HCT116 (cell line): Measurements from ENCODE around the gene PPP1R37. TPM values are rescaled to one million over a fixed set of nuclear protein-coding genes. Genes with fewer than 3 reads are reported as not detected.

Experiments used
- ATAC-seq: fragments of 200-7000 bp; cut with Tn5 transposase; 2 replicates; pipeline ENCODE4 v1.9.1; 2020; ENCODE audit warnings: mild to moderate bottlenecking, moderate library complexity
- BruUV-seq: library from RNA; stranded (reverse); fragments of 400-500 nt; replicated peaks from 2 replicates; lab custom pipeline; 2021; lab: Mats Ljungman, UMichigan
- CTCF ChIA-PET: fragments of 300-600 bp; sonication (Branson Sonifier 250); formaldehyde crosslinking; loops from one replicate; lab custom pipeline; 2021; ENCODE audit warnings: antibody characterized with exemption; lab: Charles Lee
- POLR2A ChIA-PET: fragments of 300-600, 350-600 bp; sonication (Branson Sonifier 250); formaldehyde crosslinking; loops from one replicate; lab custom pipeline; 2021; ENCODE audit warnings: antibody characterized with exemption; lab: Charles Lee
- RAD21 ChIA-PET, 2 experiments: fragments of 300-600 bp; sonication (Branson Sonifier 250); formaldehyde crosslinking; loops; one replicate each; lab custom pipeline; 2023; ENCODE audit warnings: low total read pairs in 2 of 2; ENCODE audit not compliant: uncharacterized antibody in 2 of 2, unreplicated experiment in 2 of 2, low non-redundant PET in 1 of 2; lab: Charles Lee
- DNase-seq: peaks from one replicate; pipeline ENCODE4 v3.0.0-alpha.2; 2010; ENCODE audit warnings: low read depth, low spot score
- H2AFZ ChIP-seq: fragments of 200-600 bp; shearing (Covaris generic), sonication (generic); 2 replicates; pipeline ENCODE4 v1.6.1; 2017; ENCODE audit warnings: low read depth, mixed run types, mixed read lengths, antibody characterized with exemption, low read length; ENCODE audit not compliant: poor library complexity, severe bottlenecking
- H3K27ac ChIP-seq: 2 replicates; pipeline ENCODE4 v1.5.1; 2012; ENCODE audit warnings: low read depth, low read length
- H3K27me3 ChIP-seq: fragments of 200-600 bp; sonication (generic); 2 replicates; pipeline ENCODE4 v1.6.1; 2016; ENCODE audit warnings: mixed run types, low read length, mixed read lengths; ENCODE audit not compliant: insufficient read depth
- H3K36me3 ChIP-seq, 2 experiments: fragments of 200-500 bp in 1 of 2; fragments of 200-600 bp in 1 of 2; sonication (Bioruptor generic) in 1 of 2; sonication (generic) in 1 of 2; 2 replicates each; pipeline versions ENCODE4 v1.5.1 to v1.6.1; 2014 to 2016; ENCODE audit warnings: low read length in 2 of 2, inconsistent platforms in 1 of 2, mixed read lengths in 1 of 2, mixed run types in 1 of 2; ENCODE audit not compliant: insufficient read depth in 2 of 2, control insufficient read depth in 1 of 2
- H3K4me1 ChIP-seq, 2 experiments: fragments of 200-600 bp in 1 of 2; sonication (generic) in 1 of 2; 2 replicates each; pipeline versions ENCODE4 v1.5.1 to v1.6.1; 2012 to 2017; ENCODE audit warnings: low read length in 2 of 2, inconsistent platforms in 1 of 2, mild to moderate bottlenecking in 1 of 2, mixed read lengths in 1 of 2, mixed run types in 1 of 2, moderate library complexity in 1 of 2; ENCODE audit not compliant: insufficient read depth in 2 of 2, control insufficient read depth in 1 of 2
- H3K4me2 ChIP-seq: fragments of 200-600 bp; sonication (generic); 2 replicates; pipeline ENCODE4 v1.6.1; 2017; ENCODE audit warnings: mixed run types, low read length, mixed read lengths
- H3K4me3 ChIP-seq, 2 experiments: fragments of 200-600 bp in 1 of 2; sonication (generic) in 1 of 2; replicated peaks in 1 of 2; 2 replicates each; pipeline ENCODE4 v1.5.1; 2011 to 2016; ENCODE audit warnings: low read length in 2 of 2, control low read depth in 1 of 2, low read depth in 1 of 2, mild to moderate bottlenecking in 1 of 2, mixed read lengths in 1 of 2, mixed run types in 1 of 2
- H3K79me2 ChIP-seq: fragments of 200-600 bp; sonication (generic); 2 replicates; pipeline ENCODE4 v1.6.1; 2017; ENCODE audit warnings: mild to moderate bottlenecking, mixed run types, low read length, moderate library complexity, mixed read lengths; ENCODE audit not compliant: insufficient read depth
- H3K9ac ChIP-seq: fragments of 200-600 bp; sonication (generic); 2 replicates; pipeline ENCODE4 v1.6.1; 2016; ENCODE audit warnings: low read length, mixed read lengths
- H3K9me2 ChIP-seq: fragments of 200-600 bp; sonication (generic), shearing (Covaris generic); 2 replicates; pipeline ENCODE4 v1.6.1; 2017; ENCODE audit warnings: mixed run types, mild to moderate bottlenecking, moderate library complexity; ENCODE audit not compliant: insufficient read depth
- H3K9me3 ChIP-seq, 2 experiments: fragments of 200-500 bp in 1 of 2; fragments of 200-600 bp in 1 of 2; sonication (Bioruptor generic) in 1 of 2; sonication (generic) in 1 of 2; 2 replicates each; pipeline ENCODE4 v1.6.1; 2014 to 2017; ENCODE audit warnings: low read length in 2 of 2, mixed read lengths in 2 of 2, inconsistent platforms in 1 of 2, low read depth in 1 of 2, mild to moderate bottlenecking in 1 of 2, mixed run types in 1 of 2, moderate library complexity in 1 of 2; ENCODE audit not compliant: control insufficient read depth in 1 of 2, insufficient read depth in 1 of 2
- H4K20me1 ChIP-seq: fragments of 200-600 bp; sonication (generic), shearing (Covaris generic); 2 replicates; pipeline ENCODE4 v1.6.1; 2017; ENCODE audit warnings: mixed run types, mild to moderate bottlenecking, moderate library complexity; ENCODE audit not compliant: insufficient read depth
- EGR1 ChIP-seq: IDR thresholded peaks from 2 replicates; pipeline ENCODE4 v1.6.1; 2012; ENCODE audit warnings: low read depth
- ELF1 ChIP-seq: IDR thresholded peaks from 2 replicates; pipeline ENCODE4 v1.6.1; 2012; ENCODE audit warnings: low read depth, borderline replicate concordance
- EZH2phosphoT487 ChIP-seq: fragments of 200-600 bp; IDR thresholded peaks from 2 replicates; pipeline ENCODE4 v1.6.1; 2018; ENCODE audit warnings: antibody characterized with exemption, borderline replicate concordance
- FOSL1 ChIP-seq: IDR thresholded peaks from 2 replicates; pipeline ENCODE4 v1.6.1; 2012; ENCODE audit warnings: low read depth
- JUND ChIP-seq: IDR thresholded peaks from 2 replicates; pipeline ENCODE4 v1.6.1; 2012
- POLR2A ChIP-seq: IDR thresholded peaks from 2 replicates; pipeline ENCODE4 v1.7.0; 2011; ENCODE audit warnings: borderline replicate concordance; ENCODE audit not compliant: insufficient read depth, insufficient read length; ENCODE audit errors: extremely low read depth
- POLR2AphosphoS5 ChIP-seq: IDR thresholded peaks from 2 replicates; pipeline ENCODE4 v1.6.1; 2011; ENCODE audit warnings: mild to moderate bottlenecking, low read depth, low read length, moderate library complexity
- SRF ChIP-seq: IDR thresholded peaks from 2 replicates; pipeline ENCODE4 v1.6.1; 2012; ENCODE audit warnings: low read depth
- YY1 ChIP-seq: IDR thresholded peaks from 2 replicates; pipeline ENCODE4 v1.6.1; 2011; ENCODE audit warnings: low read length, low read depth, moderate library complexity, mild to moderate bottlenecking; ENCODE audit not compliant: insufficient replicate concordance; ENCODE audit errors: extremely low read depth
- intact Hi-C: fragments of 100-400 bp; cut with micrococcal nuclease; formaldehyde crosslinking; loops from 2 replicates; pipeline ENCODE4 v1.10.0; 2022
- total RNA-seq: library from RNA; stranded (reverse); gene quantifications from one replicate; pipeline ENCODE4 v1.2.1, GENCODE V29; 2021; ENCODE audit not compliant: unreplicated experiment
- TF ChIP-seq, protein P1 (sequence below): IDR thresholded peaks from 2 replicates; pipeline ENCODE4 v1.6.1; 2012
- TF ChIP-seq, protein P2 (sequence below): IDR thresholded peaks from 2 replicates; pipeline ENCODE4 v1.6.1; 2012
- TF ChIP-seq, protein P3 (sequence below): IDR thresholded peaks from 2 replicates; pipeline ENCODE4 v1.6.1; 2011; ENCODE audit warnings: mild to moderate bottlenecking, low read length, moderate library complexity; ENCODE audit not compliant: insufficient replicate concordance; ENCODE audit errors: extremely low read depth

PPP1R37 gene
- total RNA-seq, 1 experiment from 2014 or later: 32.7 TPM

DNA sequence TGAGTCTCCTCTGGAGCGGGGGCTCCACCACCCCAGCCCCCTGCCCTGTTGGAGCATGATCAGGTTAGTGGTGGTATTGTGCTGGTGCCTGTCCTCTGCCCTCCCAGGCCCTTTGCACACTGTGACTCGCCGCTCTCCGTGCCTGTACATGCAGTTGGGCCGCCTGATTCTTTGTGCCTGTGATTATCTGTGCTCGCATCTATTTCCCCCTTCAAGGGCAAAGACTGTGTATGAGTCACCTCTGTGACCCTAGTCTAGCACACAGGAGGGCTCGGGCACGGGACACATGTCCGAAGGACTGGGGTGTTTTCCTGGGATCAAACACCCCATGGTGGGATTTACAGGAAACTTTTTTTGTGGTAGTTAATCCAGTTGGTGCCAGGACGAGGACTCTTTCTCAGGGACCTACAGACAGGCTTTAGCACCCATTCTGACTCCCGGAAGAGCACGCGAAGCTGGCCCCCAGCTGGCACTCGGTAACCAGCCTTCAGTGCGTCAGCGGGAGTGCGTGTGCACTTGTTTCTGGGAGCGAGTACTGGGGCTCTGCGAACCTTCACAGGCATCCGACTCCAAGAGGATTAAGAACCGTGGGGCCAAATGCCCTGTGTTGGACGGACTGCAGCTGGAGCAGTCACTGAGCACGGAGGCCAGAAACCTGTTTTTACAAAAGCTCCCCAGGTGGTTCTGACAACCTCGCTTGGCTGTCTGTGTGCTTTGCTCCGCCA lies 6.7 kb downstream of the PPP1R37 start:
- no peaks in the 10 kb centered on the region for H3K27me3 ChIP-seq
- no peak overlapping the region for H3K9ac ChIP-seq
- H3K9me3 ChIP-seq: no peaks in the 10 kb centered on the region
- no TSS peak for BruUV-seq
- ChIA-PET POLR2A (no interaction called here), CTCF (no interaction called here), RAD21 (no interaction called here)
- intact Hi-C loops: loop anchor here (10.0 kb wide), 2 partner anchors 75 to 675 kb away; partner anchors contain the start of genes BLOC1S3 and TRAPPC6A
- ATAC-seq (no peak), DNase-seq (no peak)
- H3K4me1 ChIP-seq: peaks cover 4 to 28% of the 10 kb centered on the region in 2 experiments; a peak in 3 of 4 replicates
- no peak overlapping the region for H3K4me2 ChIP-seq
- H3K4me3 ChIP-seq: no peak overlapping the region
- H3K79me2 ChIP-seq: peaks cover 98% of the 10 kb centered on the region
- H3K36me3 ChIP-seq: no peaks in the 10 kb centered on the region
- no peaks in the 10 kb centered on the region for H3K9me2 ChIP-seq
- no peaks in the 10 kb centered on the region; the same call in 1 of the 2 replicates for H4K20me1 ChIP-seq
- no peak overlapping the region for H3K27ac ChIP-seq
- TF ChIP-seq FOSL1 (no peak), POLR2AphosphoS5 (no peak), EGR1 (no peak), JUND (no peak), YY1 (no peak), ELF1 (no peak), POLR2A (no peak), SRF (no peak), EZH2phosphoT487 (no peak)
- TF ChIP-seq, protein P1, sequence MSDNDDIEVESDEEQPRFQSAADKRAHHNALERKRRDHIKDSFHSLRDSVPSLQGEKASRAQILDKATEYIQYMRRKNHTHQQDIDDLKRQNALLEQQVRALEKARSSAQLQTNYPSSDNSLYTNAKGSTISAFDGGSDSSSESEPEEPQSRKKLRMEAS: no peak
- TF ChIP-seq, protein P2, sequence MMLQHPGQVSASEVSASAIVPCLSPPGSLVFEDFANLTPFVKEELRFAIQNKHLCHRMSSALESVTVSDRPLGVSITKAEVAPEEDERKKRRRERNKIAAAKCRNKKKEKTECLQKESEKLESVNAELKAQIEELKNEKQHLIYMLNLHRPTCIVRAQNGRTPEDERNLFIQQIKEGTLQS: no peak
- TF ChIP-seq, protein P3, sequence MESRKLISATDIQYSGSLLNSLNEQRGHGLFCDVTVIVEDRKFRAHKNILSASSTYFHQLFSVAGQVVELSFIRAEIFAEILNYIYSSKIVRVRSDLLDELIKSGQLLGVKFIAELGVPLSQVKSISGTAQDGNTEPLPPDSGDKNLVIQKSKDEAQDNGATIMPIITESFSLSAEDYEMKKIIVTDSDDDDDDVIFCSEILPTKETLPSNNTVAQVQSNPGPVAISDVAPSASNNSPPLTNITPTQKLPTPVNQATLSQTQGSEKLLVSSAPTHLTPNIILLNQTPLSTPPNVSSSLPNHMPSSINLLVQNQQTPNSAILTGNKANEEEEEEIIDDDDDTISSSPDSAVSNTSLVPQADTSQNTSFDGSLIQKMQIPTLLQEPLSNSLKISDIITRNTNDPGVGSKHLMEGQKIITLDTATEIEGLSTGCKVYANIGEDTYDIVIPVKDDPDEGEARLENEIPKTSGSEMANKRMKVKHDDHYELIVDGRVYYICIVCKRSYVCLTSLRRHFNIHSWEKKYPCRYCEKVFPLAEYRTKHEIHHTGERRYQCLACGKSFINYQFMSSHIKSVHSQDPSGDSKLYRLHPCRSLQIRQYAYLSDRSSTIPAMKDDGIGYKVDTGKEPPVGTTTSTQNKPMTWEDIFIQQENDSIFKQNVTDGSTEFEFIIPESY: no peak
- H2AFZ ChIP-seq: no peak overlapping the region
